Measurements from ENCODE around the gene ZBTB3. TPM values are rescaled to one million over a fixed set of nuclear protein-coding genes. Genes with fewer than 3 reads are reported as not detected.

The ZBTB3 gene
- total and polyA plus RNA-seq, 9 of the 15 experiments (the other 6 are each of a cell fraction or from before 2014, with no cell fraction given), result 1.9 to 10.0 (median 4.9) TPM

DNA sequence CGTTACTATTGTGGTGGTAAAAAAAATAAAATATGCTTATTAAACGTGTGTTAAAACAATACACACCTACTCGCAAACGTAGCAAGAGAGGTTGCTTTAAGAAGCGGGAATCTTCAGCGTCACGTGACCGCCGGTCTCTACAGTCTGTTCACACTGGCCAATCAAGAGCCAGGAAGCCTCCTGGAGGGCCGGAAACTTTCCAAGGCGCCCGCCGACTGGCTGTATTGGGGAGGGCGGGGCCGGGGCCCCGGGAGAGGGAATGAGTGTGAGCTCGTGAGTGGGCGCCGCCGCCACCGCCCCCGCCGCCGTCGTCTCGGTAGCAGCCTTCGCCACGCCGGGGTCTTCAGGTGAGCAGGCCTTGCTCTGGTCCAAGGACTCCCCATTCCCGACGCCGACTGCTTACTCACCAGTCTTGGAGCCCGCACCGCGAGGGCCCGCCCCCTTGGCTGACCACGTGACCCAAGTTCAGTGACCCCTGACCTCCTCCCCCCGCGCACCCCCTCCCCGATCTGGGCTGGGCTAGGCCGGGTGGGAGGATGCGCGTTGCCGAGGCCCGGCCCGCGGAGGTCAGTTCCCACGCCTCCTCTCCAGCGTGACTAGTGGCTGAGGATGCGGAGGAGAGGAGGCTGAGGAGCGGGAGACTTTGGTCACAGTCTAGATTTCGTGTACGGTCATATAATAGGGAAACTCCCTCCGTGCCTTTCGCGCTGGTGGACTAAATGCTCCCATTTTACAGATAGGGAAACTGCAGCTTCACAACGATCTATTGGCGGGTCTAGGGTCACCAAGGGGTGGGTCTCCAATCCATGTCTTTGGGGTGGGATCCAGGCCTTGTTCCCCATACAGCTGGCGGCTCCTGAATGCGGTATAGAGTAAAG, 17.4 kb upstream of the ZBTB3 start, which contains the start of gene TAF6L (continued):
- TF ChIP-seq ZNF140 (CRISPR knock-in tag; IDR thresholded peaks at IDR 0.05) (no peak), E2F8 (IDR thresholded peaks at IDR 0.05; ENCODE audit: low read depth, partially characterized antibody) (peak; percentile 68), ZC3H8 (IDR thresholded peaks at IDR 0.05) (no peak), U2AF2 (optimal IDR thresholded peaks at IDR 0.05; ENCODE audit: low read depth, low read length) (no peak), ARID2 (IDR thresholded peaks at IDR 0.05) (no peak), SIX5 (IDR thresholded peaks at IDR 0.05; ENCODE audit: borderline replicate concordance in 1 of 2, insufficient read depth in 1 of 2, low read depth in 1 of 2, low read length in 2 of 2) (0 out of 4 replicates have a peak, but pooled peaks of 1 of the 2 experiments have one; percentile 18), RFX5 (IDR thresholded peaks at IDR 0.05; ENCODE audit: low read depth, low read length) (no peak), GTF2E2 (tag; IDR thresholded peaks at IDR 0.05) (no peak), CEBPB (tag; IDR thresholded peaks at IDR 0.05) (no peak), SUPT5H (IDR thresholded peaks at IDR 0.05) (peak; percentile 81), ZNF146 (CRISPR knock-in tag; IDR thresholded peaks at IDR 0.05; ENCODE audit: unreplicated experiment) (no peak), MYC (IDR thresholded peaks at IDR 0.05; ENCODE audit: low read depth, low read length) (peak; percentile 73), MYC (CRISPR knock-in tag; IDR thresholded peaks at IDR 0.05; ENCODE audit: borderline replicate concordance, low read depth) (no peak), ZBTB43 (CRISPR knock-in tag; IDR thresholded peaks at IDR 0.05) (peak; percentile 77; the same call in 1 of the 2 replicates), VEZF1 (CRISPR knock-in tag; IDR thresholded peaks at IDR 0.05) (peak; percentile 100), ZNF197 (CRISPR knock-in tag; IDR thresholded peaks at IDR 0.05; ENCODE audit: low read depth) (no peak), ZBTB7A (IDR thresholded peaks at IDR 0.05; ENCODE audit: borderline replicate concordance, control insufficient read depth, low read depth, low read length) (peak; percentile 88)
- TF ChIP-seq, protein P1, sequence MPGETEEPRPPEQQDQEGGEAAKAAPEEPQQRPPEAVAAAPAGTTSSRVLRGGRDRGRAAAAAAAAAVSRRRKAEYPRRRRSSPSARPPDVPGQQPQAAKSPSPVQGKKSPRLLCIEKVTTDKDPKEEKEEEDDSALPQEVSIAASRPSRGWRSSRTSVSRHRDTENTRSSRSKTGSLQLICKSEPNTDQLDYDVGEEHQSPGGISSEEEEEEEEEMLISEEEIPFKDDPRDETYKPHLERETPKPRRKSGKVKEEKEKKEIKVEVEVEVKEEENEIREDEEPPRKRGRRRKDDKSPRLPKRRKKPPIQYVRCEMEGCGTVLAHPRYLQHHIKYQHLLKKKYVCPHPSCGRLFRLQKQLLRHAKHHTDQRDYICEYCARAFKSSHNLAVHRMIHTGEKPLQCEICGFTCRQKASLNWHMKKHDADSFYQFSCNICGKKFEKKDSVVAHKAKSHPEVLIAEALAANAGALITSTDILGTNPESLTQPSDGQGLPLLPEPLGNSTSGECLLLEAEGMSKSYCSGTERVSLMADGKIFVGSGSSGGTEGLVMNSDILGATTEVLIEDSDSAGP (CRISPR knock-in tag; IDR thresholded peaks at IDR 0.05), result peak; percentile 90
- TF ChIP-seq, protein P2, sequence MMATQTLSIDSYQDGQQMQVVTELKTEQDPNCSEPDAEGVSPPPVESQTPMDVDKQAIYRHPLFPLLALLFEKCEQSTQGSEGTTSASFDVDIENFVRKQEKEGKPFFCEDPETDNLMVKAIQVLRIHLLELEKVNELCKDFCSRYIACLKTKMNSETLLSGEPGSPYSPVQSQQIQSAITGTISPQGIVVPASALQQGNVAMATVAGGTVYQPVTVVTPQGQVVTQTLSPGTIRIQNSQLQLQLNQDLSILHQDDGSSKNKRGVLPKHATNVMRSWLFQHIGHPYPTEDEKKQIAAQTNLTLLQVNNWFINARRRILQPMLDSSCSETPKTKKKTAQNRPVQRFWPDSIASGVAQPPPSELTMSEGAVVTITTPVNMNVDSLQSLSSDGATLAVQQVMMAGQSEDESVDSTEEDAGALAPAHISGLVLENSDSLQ (IDR thresholded peaks at IDR 0.05), result no peak

All from K562 (cell line).